GM18870 (cell line): Measurements from ENCODE around the gene FHIT.
"Not testable (repeated sequence)": the region's sequence is repeated elsewhere in the genome, so short reads cannot be mapped to it uniquely, and the experiment has no call there.

Experiments used
- ATAC-seq: cut with Tn5 transposase; IDR thresholded peaks from one replicate; pipeline ENCODE4 v1.9.1; 2021; ENCODE audit warnings: moderate library complexity; ENCODE audit not compliant: unreplicated experiment

Gene FHIT

DNA sequence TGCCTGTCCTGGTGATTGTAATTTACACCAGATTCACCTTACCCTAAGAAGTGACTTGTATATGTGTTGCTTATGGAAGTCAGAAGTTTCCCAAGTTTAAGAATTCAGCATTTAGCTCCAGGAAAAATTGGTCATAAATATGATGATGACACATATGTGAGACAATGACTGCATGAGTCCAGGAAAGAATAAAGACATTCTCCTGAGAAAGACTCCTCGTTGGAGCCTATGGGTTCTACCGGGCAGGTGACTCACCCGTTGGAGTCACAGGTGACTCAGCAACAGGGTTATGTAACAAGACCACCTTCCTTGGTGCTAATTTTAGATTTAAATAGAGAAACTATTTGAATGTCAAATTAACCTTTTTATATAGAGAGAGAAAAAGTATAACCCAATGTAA, 662.4 kb downstream of the FHIT start:
- no peak for ATAC-seq

GRCh38 chr3:60585918-60586317, 665.3 kb downstream of the FHIT start:
- ATAC-seq = peak; percentile 47

GRCh38 chr3:60584250-60584649, 667.0 kb downstream of the FHIT start:
- ATAC-seq = no peak

GRCh38 chr3:60582288-60582687, 669.0 kb downstream of the FHIT start:
- ATAC-seq = no peak

DNA sequence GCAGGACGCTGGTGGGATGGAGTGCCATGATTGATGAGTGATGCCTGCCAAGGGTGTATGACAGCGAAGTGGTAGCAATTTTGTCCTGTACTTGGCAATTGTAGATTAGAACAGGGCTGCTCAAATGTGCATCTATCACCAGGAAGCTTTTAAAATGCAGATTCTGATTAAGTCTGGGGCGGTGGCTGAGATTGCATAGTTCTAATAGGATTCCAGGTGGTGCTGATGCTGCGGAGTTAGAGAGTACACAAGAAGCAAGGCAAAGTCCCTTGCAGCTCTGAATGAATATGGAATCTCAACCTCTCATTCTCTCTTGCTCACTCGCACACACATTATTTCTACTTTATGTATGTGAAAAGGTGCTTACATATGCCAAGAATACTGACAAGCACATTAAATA, 670.4 kb downstream of the FHIT start:
- no peak for ATAC-seq

DNA sequence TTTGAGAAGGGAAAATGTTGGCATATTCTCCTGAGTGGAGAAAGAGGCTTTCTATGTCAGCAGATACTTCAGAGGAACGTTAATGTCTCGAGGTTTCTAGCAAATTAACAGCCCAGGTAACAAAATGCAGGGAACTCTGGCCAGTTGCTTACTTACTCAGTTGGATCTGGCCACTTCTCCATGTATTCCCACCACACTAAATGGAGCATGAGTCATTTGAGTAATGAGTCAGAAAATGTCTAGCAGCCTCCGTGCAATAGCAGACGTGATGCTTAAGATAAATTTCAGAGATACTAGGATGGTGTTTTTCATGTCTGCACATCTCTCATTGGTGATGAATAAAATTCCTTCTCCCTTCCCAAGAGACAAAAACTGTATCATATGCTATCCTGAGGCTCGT, 671.5 kb downstream of the FHIT start:
- no peak for ATAC-seq

DNA sequence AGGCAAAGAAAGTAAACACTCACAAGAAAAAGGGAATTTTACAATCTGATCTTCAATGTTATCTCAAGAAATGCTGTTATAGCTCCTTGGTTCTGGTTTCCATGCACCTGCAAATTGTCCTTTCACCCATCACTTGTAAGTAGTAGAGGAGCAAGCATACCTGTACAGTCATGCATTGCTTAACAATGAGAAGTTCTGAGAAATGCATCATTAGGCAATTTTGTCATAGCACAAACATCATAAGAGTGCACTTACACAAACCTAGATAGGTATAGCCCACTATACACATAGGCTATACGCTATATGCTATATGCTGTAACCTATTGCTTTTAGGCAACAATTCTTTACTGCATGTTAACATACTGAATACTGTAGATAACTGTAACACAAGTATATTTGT, 672.3 kb downstream of the FHIT start:
- no peak for ATAC-seq

DNA sequence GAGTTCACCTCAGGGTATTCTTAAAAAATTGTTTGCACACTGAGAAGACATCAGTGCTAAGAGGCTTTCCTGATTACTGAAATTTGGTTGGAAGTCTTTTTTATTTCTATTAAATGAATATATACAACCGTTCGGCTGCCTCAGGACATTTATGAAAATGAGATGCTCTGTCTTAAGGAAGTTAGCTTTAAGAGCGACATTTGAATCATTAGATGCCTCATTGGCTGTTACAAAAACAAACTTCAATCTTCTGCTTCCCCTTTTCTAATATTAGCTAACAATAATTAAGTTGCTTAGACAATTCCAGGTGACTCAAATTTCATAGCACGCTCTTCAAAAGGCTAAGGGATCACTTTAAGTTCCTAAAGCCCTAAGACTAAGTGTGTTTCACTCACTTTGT, 673.7 kb downstream of the FHIT start:
- no peak for ATAC-seq

DNA sequence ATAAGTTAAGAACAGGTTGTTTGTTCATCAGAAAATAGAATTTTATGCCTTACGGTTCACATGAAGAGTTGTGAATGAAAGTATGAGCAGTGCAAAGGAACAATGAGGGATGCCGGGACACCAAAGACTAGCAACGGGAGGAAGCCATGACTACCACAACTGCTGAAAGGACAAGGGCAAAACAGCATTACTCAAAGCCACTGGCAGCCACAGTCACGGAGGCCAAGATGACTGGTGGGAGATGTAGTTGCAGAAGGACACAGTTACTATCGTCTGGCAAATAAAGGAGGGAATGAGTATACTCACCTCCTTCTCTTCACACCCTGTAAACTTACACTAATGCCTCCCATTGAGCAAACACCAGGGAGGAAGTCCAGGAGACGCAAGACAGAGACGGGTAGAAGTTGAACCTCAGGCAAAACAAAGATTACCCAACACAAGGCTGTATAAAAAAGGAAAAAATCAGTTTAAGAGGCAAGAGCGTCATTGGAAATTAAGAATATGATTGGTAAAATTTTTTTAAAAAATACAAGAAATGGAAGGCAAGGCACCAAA, 675.5 kb downstream of the FHIT start:
- no peak for ATAC-seq

DNA sequence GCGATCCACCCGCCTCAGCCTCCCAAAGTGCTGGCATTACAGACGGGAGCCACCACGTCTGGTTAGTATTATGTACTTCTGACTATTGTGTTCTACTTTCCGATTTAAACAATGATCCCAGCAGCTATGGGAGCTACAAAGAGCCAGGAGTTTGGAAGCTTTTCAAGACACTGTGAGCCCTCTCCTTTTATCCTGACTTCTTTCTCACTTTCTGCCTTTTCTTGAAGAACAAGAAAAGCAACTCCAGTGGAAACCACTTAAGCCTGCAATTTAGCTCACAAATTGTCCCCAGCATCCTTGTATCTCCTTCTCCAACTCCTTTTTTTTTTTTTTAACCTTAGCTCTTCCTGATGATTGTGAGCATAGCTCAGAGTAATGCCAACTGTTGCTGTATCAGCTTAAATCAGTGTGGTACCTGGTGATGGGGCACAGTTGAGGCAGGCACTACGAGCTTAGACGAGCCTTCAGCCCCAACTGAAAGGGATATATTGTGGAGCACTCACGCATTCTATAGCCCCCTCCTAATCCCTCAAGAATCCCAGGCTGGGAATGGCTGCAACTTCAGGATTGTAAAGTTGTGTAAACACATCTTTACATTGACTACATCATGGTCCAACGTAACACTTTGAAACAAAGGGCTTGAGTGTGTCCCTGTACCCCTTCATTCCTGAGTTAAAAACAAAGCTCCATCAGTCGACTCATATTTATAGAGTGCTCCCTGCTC, 677.0 kb downstream of the FHIT start:
- ATAC-seq = no peak

- ATAC-seq = no peak
These were observed 677.8 kb downstream of the FHIT start for GRCh38 chr3:60573494-60573893.

DNA sequence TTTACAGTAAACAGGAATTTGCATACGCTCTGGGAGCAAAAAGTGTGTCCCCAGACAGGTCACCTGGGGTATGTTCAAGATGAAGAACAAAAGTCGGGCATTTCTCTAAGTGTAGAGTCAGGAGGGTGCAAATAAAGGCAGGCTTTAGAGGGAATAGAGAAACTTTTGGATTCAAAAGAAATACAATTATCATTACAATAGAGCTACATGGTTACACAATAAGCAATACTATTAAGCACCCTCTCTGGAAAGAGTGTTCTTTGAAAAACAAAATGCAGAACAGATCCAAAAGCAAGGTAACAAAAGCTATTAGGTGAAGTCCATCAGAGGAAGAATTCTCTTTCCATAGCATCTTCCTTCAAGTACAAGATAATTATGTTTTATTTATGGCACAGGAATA, 679.7 kb downstream of the FHIT start:
- ATAC-seq = no peak

- ATAC-seq = no peak
These were observed 694.1 kb downstream of the FHIT start for GRCh38 chr3:60557122-60557521.

GRCh38 chr3:60555686-60556354, 695.4 kb downstream of the FHIT start:
- peak; percentile 96 for ATAC-seq

DNA sequence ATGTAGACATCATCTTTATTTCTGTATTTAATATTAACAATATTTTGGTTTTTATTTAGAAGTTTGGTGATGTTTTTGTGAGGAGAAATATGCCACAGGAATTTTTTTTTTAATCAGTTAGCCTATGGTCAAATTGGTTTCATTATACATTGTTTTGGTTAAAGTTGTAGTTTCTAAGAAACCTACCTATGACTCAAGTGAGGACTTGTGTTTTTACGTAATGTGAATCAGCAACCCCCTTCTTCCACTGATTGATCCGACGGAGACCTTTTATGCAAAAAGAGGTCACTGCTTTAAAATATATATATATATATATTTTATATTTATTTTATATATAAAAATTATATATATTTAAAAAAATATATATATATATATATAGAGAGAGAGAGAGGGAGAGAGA, 698.1 kb downstream of the FHIT start:
- ATAC-seq = no peak

DNA sequence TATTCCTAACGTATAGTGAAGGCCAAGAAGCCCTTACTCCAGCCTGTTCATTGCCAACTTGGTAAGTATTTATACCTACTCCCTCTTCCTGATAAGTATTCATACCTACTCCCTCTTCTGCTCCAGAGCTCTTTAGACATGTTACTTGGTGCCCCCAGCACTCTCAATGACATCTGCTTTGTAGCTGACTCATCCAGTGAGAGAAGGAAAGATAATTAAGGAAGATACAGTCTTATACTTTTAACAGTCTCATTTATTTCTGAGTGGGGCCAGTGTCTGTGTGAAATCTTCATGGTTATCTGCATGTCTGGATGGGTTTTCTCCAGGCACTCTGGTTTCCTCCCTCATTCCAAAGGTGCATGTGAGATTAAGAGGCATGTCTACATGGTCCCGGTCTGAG, 698.7 kb downstream of the FHIT start:
- no peak for ATAC-seq

GRCh38 chr3:60551455-60552209, 699.6 kb downstream of the FHIT start:
- ATAC-seq = no peak

DNA sequence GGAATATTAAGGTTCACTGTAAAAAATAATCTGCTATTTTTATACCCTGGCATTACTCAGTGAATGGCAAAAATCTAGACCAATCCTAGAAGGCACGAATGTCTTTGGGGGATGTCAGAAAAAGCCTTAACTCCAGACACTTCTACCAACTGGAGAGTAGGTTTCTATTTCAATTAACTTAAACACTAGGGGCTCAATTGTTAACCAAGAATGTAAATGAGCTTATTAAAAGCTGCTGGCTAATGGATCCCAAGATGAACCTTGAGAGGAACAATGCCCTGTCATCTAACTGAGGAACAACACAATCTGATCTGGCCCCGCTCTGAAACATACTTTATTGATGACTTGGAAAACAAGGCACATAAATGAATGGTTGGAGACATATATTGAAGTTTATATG, 701.4 kb downstream of the FHIT start:
- ATAC-seq = no peak

DNA sequence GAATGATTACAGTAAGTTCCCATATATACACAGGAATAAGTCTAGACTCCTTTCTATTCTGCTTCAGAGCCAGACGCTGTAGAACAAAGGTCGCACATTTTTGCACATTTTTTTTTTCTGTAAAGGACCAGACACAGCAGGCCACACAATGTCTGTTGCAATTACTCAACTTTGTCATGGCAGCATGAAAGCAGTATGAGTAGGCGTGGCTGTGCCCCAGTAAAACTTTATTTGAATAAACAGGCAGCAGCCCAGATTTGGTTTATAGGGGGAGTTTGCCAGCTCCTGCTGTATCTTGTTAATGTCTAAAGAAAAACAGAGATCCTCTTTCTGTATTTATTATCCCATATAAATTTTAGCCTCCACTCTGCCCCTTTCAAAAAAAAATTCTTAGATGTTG, 708.3 kb downstream of the FHIT start:
- ATAC-seq = no peak

DNA sequence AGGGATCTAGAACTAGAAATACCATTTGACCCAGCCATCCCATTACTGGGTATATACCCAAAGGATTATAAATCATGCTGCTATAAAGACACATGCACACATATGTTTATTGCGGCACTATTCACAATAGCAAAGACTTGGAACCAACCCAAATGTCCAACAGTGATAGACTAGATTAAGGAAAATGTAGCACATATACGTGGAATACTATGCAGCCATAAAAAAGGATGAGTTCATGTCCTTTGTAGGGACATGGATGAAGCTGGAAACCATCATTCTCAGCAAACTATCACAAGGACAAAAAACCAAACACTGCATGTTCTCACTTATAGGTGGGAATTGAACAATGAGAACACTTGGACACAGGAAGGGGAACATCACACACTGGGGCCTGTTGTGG, 711.9 kb downstream of the FHIT start:
- ATAC-seq = not testable (repeated sequence)

- peak; percentile 76 for ATAC-seq
These were observed 714.8 kb downstream of the FHIT start for GRCh38 chr3:60536420-60536819.

GRCh38 chr3:60531759-60532158, 719.5 kb downstream of the FHIT start:
- ATAC-seq = no peak
